Stimulated activated CD8-positive, alpha-beta memory T cell treated with anti-CD3 and anti-CD28 coated beads, Interleukin-7, amount 100 ng/mL, for 24 hours (primary cell): Measurements from ENCODE around the gene LENG9.
"Not testable (repeated sequence)": the region's sequence is repeated elsewhere in the genome, so short reads cannot be mapped to it uniquely, and the experiment has no call there.

Experiments
- DNase-seq: peaks from one replicate; pipeline ENCODE4 v3.0.0-alpha.2; 2020; ENCODE audit warnings: low read depth

The LENG9 gene

DNA sequence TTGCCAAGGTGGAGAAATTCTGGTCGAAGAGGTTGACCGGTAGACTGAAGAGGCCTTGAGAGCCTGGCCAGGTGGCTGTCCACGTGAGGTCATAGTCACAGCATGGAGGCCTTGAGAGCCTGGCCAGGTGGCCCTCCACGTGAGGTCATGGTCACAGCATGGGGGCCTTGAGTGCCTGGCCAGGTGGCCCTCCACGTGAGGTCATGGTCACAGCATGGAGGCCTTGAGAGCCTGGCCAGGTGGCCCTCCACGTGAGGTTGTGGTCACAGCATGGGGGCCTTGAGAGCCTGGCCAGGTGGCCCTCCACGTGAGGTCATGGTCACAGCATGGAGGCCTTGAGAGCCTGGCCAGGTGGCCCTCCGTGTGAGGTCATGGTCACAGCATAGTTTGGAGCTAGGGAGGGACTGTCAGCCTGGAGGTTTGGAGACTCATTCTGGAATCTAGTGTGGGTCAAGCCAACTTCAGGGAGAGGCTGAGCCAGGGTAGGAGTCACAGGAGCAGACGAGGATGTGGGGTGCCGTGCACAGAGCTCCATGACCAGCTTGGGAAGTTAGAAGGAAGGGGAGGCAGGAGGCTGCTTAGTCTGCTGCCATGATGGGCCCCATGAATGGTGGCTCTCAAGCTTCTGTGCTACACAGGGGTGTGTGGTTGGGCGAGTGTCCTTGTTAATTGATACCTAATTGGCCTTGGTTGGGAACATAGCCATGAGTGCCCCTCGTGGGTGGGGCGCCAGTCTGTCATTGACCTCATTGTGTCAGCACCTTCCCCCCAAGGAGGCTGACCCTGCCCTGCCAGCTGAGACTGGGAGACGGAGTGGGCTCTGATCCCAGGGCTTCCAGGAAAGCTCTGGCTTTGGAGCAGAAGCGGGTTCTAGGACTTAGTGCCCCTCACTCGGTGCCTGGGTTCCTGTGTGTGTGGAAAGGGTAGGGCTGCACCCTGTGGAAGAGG lies 4.0 kb downstream of the LENG9 start:
- no peak for DNase-seq

DNA sequence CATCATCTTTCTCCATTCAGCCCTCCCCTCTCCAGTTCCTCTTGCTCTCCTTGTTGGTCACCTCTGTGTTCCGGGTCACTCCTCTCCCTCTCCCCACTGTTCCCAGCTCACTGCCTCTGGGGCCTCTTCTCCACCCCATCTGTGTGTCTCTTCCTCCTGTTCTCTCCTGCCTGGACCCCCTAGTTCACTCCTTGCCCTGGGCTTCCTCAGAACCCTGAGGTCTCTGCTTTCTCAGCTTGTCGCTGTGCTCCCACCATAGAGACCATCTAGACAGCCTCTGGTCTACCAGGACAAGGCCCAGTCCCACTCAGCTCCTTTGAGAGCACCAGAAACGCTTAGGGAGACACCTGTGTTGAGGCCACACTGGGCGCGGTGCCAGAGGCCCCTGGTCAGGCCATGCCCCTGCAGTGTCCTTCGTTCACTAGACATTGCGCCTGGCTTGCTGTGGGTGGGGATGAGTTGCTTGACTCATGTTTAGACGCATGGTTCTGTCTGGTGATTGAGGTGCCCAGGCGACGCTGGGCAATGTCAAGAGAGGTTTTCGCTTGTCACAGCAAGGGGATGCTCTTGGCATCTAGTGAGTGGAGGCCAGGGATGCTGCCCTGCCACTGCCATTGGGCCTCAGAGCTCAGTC lies 4.8 kb downstream of the LENG9 start:
- DNase-seq = no peak

DNA sequence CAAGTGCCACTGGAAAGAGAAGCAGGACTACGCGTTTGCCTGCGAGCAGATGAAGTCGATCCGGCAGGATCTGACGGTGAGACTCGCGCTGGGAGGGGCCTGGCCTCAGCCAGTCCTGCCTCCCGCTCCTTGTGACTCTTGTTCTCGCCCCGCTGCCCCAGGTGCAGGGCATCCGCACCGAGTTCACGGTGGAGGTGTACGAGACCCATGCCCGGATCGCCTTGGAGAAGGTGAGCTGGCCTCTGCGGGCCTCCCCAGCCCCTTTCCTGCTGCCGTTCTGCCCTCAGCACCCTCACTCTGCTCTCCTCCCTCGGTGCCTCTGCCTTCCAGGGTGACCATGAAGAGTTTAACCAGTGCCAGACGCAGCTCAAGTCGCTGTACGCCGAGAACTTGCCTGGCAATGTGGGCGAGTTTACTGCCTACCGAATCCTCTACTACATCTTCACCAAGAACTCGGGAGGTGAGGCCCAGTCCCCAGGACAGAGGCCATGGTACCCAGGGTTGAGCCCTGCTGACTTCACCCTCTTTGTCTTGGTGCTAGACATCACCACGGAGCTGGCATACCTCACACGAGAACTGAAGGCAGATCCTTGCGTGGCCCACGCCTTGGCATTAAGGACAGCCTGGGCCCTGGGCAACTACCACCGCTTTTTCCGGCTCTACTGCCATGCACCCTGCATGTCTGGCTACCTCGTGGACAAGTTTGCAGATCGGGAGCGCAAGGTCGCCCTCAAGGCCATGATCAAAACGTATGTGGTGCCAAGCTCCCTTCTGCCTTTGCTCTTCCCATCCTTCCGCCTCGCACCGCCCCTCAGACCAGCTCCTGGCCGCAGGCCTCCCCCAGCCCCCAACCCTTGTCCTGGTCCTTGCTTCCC lies 5.6 kb downstream of the LENG9 start:
- no peak for DNase-seq

DNA sequence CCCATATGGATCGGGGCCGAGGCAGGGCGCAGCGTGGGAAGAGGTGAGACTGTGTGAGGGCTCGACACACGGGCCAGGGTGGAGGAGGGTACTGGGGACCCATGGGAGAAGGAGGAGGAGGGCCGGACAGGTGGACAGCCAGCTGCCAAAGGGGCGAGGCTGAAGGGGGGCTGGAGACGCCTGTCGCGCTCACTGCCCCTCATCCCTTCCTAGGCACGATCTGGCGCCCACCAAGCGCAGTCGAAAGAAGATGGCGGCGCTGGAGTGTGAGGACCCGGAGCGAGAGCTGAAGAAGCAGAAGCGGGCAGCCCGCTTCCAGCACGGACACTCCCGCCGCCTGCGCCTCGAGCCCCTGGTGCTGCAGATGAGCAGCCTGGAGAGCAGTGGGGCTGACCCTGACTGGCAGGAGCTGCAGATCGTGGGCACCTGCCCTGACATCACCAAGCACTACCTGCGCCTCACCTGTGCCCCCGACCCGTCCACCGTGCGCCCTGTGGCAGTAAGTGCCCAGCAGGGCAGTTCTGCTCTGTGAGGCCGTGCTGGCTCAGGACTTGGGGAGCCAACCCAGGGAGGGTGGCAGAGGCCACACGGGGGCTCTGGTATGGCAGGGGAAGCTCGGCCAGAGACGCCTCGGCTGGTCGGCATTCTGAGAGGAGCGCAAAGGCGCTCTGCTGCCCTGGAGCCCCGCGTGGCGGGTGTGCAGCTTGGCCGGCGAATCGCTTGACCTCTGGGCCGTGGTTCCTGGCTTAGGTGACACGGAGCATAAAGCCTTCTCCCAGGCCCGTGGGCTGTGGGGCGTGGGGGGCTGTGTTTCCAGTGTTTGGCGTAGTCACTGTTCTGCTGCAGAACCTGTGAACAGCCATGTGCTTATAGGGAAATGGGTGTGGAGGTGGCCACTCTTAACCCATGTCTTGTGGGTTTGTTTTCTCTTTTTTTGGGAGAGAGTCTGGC lies 6.9 kb downstream of the LENG9 start:
- no peak for DNase-seq

DNA sequence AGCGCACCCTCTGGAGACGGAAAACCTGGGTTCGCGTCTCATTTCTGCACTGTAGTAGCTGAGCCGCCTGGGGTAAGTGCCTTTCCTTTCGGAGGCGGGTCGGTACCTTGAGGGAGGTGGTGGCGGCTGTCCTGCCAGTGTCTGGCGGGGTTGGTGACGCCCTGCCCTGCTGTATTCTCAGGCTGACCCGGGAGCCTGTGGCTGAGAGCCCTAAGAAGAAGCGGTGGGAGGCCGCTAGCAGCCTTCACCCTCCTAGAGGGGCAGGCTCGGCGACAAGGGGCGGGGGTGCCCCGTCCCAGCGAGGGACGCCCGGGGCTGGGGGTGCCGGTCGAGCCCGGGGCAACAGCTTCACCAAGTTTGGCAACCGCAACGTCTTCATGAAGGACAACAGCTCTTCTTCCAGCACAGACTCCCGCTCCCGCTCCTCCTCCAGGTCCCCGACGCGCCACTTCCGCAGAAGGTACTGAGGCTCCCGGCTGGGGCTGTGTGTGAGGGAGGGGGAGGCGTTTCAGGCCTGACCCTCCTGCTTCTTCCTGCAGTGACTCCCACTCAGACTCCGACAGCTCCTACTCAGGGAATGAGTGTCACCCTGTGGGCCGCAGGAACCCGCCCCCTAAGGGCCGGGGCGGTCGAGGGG lies 7.7 kb downstream of the LENG9 start:
- no peak for DNase-seq

DNA sequence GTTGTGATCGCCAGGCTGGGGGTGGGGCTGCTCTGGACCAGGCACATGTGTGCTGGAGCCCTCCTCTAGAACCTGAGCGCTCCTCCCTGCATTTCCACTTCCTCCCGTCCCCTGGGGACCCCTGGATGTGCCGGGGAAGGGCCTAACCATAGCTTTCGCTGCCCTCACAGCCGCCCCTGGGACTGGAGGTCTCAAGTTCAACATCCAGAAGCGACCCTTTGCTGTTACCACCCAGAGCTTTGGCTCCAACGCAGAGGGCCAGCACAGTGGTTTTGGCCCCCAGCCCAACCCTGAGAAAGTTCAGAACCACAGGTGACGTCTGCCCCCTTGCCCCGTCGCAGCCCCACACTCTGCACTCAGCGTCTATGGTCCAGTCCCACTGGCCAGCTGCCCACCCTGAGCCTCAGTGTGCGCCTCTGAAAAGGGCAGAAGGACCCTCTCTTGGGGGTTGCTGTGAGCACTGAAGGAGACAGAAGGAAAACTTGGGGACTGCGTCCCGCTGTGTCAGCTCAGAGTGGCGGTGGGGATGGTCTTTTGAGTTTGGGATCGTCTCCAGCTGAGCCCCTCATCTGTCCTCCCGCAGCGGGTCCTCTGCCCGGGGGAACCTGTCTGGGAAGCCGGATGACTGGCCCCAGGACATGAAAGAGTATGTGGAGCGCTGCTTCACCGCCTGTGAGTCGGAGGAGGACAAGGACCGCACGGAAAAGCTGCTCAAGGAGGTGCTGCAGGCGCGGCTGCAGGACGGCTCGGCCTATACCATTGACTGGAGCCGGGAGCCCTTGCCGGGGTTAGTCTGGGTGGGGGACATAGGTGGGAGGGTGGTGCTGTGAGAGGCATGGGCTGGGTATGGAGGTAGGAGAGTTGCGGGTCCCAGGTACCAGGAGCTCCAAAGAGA lies 8.6 kb downstream of the LENG9 start:
- no peak for DNase-seq

DNA sequence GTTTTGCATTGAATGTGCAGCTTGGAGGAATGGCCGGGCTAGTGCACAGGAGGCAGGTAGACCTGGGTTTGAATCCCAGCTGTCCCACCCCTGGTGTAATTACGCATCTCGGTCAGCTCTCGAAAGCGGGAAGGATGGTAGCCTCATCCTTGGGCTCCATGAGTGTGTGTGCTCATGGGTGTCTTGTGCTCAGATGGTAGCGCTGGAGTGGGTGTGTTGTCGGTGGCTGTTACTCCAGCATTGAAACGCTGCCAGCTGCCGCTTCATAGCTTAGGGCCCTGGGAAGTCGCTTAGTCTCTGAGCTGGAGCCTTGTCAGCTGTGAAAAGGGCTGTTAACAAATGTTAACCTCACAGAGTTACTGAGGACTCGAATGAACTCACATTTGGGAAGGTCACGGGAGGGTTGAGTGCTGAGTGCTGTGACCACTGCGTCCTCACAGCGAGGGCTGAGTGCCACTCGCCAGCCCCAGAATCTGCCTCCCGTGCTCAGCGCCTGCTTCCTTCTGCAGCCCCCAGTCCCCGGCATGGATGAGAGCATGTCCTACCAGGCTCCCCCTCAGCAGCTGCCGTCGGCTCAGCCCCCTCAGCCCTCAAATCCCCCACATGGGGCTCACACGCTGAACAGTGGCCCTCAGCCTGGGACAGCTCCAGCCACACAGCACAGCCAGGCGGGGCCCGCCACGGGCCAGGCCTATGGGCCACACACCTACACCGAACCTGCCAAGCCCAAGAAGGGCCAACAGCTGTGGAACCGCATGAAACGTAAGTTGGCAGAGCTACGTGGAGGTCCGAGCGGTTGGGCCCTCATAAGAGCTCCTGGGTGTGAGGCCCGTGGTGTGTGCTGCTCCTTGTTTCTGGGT lies 9.4 kb downstream of the LENG9 start:
- no peak for DNase-seq

DNA sequence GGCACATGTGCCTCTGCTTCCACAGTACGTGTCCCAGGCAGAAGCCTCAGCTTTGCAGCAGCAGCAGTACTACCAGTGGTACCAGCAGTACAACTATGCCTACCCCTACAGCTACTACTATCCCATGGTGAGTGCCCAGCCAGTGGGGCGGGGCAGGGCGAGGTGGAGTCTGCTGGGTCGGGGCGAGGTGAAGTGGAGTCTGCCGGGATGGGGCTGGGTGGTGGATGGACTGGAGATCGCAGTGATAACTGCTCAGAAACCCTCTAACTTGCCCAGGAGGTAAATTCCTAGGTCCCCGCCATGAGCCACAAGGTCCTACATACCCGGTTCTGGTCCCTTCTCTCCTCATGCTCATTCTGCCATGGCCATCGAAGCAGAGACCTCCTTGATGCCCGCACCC lies 11.0 kb downstream of the LENG9 start:
- no peak for DNase-seq

DNA sequence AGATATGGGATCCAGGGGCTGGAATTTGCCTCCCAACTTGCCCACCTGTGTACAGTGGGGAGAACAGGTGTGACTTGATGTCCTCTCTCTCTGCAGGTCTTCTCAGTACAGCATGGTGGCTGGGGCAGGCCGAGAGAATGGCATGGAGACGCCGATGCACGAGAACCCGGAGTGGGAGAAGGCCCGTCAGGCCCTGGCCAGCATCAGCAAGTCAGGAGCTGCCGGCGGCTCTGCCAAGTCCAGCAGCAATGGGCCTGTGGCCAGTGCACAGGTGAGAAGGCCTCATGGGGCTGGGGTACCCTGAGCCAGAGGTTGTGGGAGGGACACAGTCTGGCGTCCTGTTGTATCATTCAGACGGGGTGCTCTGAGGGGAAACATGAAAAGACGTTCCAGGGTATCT lies 11.6 kb downstream of the LENG9 start:
- DNase-seq = no peak

DNA sequence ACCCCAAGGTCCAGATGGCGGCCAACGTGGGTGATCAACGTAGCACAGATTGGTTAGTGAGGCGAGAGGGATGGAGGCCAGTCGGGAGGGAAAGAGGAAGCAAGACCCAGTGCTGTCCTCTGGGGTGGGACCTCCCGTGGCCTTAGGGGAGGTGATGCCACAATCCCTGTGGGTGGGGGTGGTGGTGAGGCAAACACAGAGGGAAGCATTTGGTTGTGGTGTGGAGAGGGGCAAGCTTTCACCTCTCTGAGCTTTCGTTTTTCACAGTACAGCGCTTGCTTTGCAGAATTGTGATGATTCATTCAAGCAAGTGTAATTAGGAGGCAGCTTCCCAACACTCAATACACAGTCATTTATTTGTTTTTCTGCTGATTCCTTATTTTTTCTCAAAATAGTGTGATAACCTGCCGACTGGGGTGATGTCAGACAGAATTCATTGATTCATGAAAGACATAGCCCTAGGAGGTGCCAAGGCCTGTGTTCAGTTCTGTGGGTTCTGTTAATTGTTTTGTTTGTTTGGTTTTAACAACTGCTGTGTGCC lies 12.2 kb downstream of the LENG9 start:
- DNase-seq = no peak

DNA sequence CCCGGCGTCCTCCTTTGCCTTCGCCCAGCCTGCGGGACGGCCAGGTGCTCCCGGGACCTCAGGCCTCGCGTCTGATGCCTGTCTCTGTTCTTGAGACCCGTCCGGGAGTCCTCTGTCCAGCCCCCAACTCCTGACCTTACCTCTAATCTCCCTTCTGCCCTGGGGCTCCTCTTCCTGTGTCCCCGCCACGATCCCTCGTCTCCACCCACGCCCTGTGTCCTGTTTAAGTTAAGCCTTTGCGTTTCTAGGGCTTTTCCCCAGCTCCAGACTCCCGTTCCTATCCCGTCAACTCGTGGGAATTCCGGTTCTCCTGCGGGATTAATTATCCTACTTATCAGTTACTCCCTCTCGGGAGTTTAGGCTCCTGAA lies 13.9 kb downstream of the LENG9 start:
- no peak for DNase-seq

DNA sequence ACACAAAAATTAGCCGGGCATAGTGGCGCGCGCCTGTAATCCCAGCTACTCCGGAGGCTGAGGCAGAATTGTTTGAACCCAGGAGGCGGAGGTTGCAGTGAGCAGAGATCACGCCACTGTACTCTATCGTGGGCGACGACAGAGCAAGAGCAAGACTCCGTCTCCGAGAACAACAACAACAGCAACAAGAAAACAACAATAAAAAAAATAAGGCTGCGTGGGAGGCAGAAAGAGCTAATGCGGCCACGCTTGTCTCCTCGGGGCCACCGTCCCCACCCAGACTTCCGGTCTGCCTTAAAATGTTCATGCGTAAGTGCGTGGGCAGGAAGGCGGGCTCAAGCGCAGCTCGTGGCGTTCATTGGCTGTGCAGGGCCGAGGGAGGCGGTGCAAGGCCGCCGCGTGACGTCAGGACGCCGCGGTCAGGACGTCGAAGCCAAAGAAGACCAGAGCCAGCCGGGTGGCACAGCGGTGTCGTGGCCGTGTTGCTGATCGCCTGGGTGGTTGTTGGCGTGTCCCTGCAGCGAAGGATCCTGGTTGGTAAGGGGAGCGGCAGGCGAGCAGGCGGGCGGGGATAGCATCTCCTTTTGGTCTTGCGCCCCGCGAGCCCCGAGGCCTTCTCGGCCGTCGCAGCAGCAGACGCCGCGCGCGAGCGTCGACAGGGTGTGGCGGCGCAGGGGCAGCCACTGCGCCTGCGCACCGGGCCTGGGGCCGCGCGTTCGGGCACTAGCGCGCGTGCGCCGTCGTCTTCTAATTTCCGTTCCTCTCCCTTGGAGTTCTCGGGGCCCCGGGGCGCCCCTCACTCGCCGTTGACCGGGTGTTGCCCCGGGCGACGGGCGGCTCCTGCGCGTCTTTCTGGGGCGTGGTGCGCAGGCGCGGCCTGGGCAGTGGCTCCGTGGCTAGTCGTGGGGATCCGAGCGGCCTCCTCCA lies 14.5 kb downstream of the LENG9 start, which contains the start of gene LENG8:
Gene LENG8 (plus strand): TSS at position 426 of the 927 bp plus-strand sequence. CDS start 2,146 bp downstream, outside the sequence.
- peak; percentile 86 for DNase-seq

DNA sequence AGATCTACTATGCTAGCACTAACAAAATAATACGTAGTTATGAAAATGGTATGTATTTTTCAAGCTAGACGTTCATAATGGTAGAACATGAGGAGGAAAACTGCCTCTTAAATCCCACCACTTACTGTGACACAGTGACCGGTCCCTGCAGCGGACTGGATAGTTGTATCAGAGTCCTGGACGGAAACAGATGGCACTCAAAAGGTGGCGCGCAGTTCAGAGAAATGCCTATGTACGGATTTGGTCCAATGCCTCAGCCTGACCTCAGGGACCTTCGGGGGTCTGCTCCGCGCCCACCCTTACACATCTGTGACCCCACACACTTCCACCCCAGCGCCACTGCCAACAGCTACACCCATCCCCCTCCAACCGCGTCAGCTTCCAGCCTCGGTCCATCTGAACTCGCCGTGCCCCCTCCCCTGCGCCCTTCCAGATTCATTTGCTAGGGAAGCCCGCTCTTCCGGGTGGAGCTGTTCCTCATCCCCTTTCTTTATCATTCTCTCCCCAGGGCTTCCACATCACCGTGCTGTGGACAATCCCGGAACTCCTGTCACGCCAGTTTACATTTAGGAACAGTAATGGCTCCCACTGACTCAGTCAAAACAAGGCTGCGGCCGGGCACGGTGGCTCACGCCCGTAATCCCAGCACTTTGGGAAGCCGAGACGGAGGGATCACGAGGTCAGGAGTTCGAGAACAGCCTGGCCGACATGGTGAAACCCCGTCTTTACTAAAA lies 15.4 kb downstream of the LENG9 start:
- DNase-seq = peak; percentile 21

DNA sequence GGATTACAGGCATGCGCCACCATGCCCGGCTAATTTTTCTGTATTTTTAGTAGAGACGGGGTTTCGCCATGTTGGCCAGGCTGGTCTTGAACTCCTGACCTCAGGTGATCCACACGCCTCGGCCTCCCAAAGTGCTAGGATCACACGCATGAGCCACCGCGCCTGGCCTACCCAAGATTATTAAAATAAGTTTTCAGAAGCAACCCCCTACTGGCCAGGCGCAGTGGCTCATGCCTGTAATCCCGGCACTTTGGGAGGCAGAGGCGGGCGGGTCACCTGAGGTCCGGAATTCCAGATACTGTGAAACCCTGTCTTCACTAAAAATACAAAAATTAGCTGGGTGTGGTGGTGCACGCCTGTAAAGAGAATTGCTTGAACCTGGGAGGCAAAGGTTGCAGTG lies 17.2 kb downstream of the LENG9 start:
- not testable (repeated sequence) for DNase-seq

DNA sequence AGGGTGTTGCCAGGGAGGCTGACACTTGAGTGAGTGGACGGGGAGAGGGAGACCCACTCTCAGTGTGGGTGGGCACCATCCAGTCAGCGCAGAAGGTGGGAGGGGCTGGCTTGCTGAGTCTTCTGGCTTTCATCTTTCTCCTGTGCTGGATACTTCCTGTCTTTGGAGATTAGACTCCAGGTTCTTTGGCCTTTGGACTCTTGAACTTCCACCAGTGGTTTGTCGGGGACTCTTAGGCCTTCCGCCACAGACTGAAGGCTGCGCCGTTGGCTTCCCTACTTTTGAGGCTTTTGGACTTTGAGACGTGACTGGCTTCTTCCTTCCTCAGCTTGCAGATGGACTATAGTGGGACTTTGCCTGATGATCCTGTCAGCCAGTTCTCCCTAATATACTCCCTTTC lies 18.8 kb downstream of the LENG9 start:
- no peak for DNase-seq

DNA sequence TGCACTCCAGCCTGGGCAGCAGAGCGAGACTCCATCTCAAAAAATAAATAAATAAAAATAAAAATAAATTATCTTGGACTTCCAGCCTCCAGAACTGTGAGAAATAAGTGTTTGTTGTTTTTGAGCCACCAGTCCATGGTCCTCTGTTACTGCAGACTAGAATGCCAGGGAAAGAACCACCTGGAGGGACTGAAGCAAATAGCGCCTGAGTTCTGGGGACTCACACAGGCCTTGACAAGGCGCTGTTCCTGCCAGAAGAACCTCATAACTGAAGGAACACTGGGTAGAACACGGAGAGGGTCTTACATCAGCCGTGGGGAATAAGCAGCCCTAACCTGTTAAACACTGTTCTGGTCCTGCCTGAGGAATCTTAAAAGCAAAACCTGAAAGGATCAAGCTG lies 22.9 kb downstream of the LENG9 start:
- DNase-seq = no peak
